MM.1S (cell line): ENCODE results near the gene THAP7.

Source experiments
- DNase-seq: peaks from one replicate; pipeline ENCODE4 v3.0.0-alpha.2; 2015
- H2AFZ ChIP-seq: fragments of 300-600 bp; sonication (generic); 2 replicates; pipeline ENCODE4 v1.6.0; 2016; ENCODE audit warnings: antibody characterized with exemption, low read length
- H3F3A ChIP-seq: fragments of 300-600 bp; sonication (generic); 2 replicates; pipeline ENCODE4 v1.6.1; 2016; ENCODE audit warnings: mild to moderate bottlenecking, antibody characterized with exemption, low read length, moderate library complexity, mixed read lengths; ENCODE audit not compliant: insufficient read depth
- H3K27ac ChIP-seq: fragments of 300-600 bp; sonication (generic); 2 replicates; pipeline ENCODE4 v1.5.1; 2016; ENCODE audit warnings: mild to moderate bottlenecking, low read length
- H3K27me3 ChIP-seq: fragments of 300-600 bp; sonication (generic); replicated peaks from 2 replicates; pipeline ENCODE4 v1.6.0; 2016; ENCODE audit warnings: low read length; ENCODE audit not compliant: insufficient read depth
- H3K36me3 ChIP-seq: fragments of 300-600 bp; sonication (generic); replicated peaks from 2 replicates; pipeline ENCODE4 v1.6.1; 2016; ENCODE audit warnings: mild to moderate bottlenecking, low read length, mixed read lengths; ENCODE audit not compliant: insufficient read depth
- H3K4me1 ChIP-seq: fragments of 300-600 bp; sonication (generic); 2 replicates; pipeline ENCODE4 v1.6.1; 2016; ENCODE audit warnings: low read length, mixed read lengths
- H3K4me2 ChIP-seq: fragments of 300-600 bp; sonication (generic); 2 replicates; pipeline ENCODE4 v1.6.0; 2016; ENCODE audit warnings: low read depth, low read length
- H3K4me3 ChIP-seq: fragments of 300-600 bp; sonication (generic); 2 replicates; pipeline ENCODE4 v1.5.1; 2016; ENCODE audit warnings: low read length, mixed read lengths
- H3K79me2 ChIP-seq: fragments of 300-600 bp; sonication (generic); 2 replicates; pipeline ENCODE4 v1.6.1; 2016; ENCODE audit warnings: mixed run types, low read length, mixed read lengths
- H3K9ac ChIP-seq: fragments of 300-600 bp; sonication (generic); 2 replicates; pipeline ENCODE4 v1.6.1; 2016; ENCODE audit warnings: low read length, mixed read lengths
- H3K9me2 ChIP-seq: fragments of 300-600 bp; sonication (generic); replicated peaks from 2 replicates; pipeline ENCODE4 v1.6.1; 2016; ENCODE audit warnings: mild to moderate bottlenecking, low read length, mixed read lengths; ENCODE audit not compliant: insufficient read depth
- H3K9me3 ChIP-seq: fragments of 300-600 bp; sonication (generic); replicated peaks from 2 replicates; pipeline ENCODE4 v1.6.1; 2016; ENCODE audit warnings: mild to moderate bottlenecking, low read length, mixed read lengths; ENCODE audit not compliant: insufficient read depth
- H4K20me1 ChIP-seq: fragments of 300-600 bp; sonication (generic); 2 replicates; pipeline ENCODE4 v1.6.1; 2016; ENCODE audit warnings: mild to moderate bottlenecking, low read length, moderate library complexity, mixed read lengths; ENCODE audit not compliant: insufficient read depth
- CTCF ChIP-seq: fragments of 300-600 bp; sonication (generic); IDR thresholded peaks from 2 replicates; pipeline ENCODE4 v1.5.1; 2016; ENCODE audit warnings: antibody characterized with exemption, low read length, mixed read lengths
- EZH2 ChIP-seq: fragments of 300-600 bp; sonication (generic); optimal IDR thresholded peaks from 2 replicates; pipeline ENCODE3; 2017; ENCODE audit warnings: low read depth, mild to moderate bottlenecking, antibody characterized with exemption, low read length, mixed read lengths
- EZH2phosphoT487 ChIP-seq: fragments of 300-600 bp; sonication (generic); IDR thresholded peaks from 2 replicates; pipeline ENCODE4 v1.6.1; 2018; ENCODE audit warnings: antibody characterized with exemption, low read length

The THAP7 gene

GRCh38 chr22:20992056-20992442 lies 9.9 kb downstream of the THAP7 start:
- H2AFZ ChIP-seq: no peak overlapping the region
- no peak for DNase-seq
- no peaks in the 10 kb centered on the region for H4K20me1 ChIP-seq
- H3K27me3 ChIP-seq: no peaks in the 10 kb centered on the region
- H3K9me3 ChIP-seq: no peaks in the 10 kb centered on the region
- H3K36me3 ChIP-seq: no peaks in the 10 kb centered on the region
- H3K4me2 ChIP-seq: no peak overlapping the region
- no peaks in the 10 kb centered on the region for H3K79me2 ChIP-seq
- H3K9ac ChIP-seq: no peak overlapping the region
- no peaks in the 10 kb centered on the region for H3K4me1 ChIP-seq
- no peaks in the 10 kb centered on the region for H3K9me2 ChIP-seq
- no peak overlapping the region for H3K4me3 ChIP-seq
- no peak for TF ChIP-seq EZH2phosphoT487
- TF ChIP-seq CTCF: no peak
- no peak for TF ChIP-seq EZH2
- no peak overlapping the region for H3K27ac ChIP-seq
- H3F3A ChIP-seq: no peaks in the 10 kb centered on the region

- no peaks in the 10 kb centered on the region for H3F3A ChIP-seq
- H3K9me3 ChIP-seq: no peaks in the 10 kb centered on the region
- TF ChIP-seq EZH2phosphoT487: no peak
- TF ChIP-seq CTCF: no peak
- no peak for TF ChIP-seq EZH2
- H3K4me1 ChIP-seq: no peaks in the 10 kb centered on the region
- H4K20me1 ChIP-seq: no peaks in the 10 kb centered on the region
- no peak overlapping the region for H3K27ac ChIP-seq
- no peaks in the 10 kb centered on the region for H3K79me2 ChIP-seq
- DNase-seq: no peak
- H3K27me3 ChIP-seq: no peaks in the 10 kb centered on the region
- H3K9ac ChIP-seq: no peak overlapping the region
- H3K4me3 ChIP-seq: no peak overlapping the region
- no peaks in the 10 kb centered on the region for H3K9me2 ChIP-seq
- no peak overlapping the region for H2AFZ ChIP-seq
- H3K4me2 ChIP-seq: no peak overlapping the region
- H3K36me3 ChIP-seq: no peaks in the 10 kb centered on the region
Observed at GRCh38 chr22:20991252-20992055, 10.5 kb downstream of the THAP7 start.

DNA sequence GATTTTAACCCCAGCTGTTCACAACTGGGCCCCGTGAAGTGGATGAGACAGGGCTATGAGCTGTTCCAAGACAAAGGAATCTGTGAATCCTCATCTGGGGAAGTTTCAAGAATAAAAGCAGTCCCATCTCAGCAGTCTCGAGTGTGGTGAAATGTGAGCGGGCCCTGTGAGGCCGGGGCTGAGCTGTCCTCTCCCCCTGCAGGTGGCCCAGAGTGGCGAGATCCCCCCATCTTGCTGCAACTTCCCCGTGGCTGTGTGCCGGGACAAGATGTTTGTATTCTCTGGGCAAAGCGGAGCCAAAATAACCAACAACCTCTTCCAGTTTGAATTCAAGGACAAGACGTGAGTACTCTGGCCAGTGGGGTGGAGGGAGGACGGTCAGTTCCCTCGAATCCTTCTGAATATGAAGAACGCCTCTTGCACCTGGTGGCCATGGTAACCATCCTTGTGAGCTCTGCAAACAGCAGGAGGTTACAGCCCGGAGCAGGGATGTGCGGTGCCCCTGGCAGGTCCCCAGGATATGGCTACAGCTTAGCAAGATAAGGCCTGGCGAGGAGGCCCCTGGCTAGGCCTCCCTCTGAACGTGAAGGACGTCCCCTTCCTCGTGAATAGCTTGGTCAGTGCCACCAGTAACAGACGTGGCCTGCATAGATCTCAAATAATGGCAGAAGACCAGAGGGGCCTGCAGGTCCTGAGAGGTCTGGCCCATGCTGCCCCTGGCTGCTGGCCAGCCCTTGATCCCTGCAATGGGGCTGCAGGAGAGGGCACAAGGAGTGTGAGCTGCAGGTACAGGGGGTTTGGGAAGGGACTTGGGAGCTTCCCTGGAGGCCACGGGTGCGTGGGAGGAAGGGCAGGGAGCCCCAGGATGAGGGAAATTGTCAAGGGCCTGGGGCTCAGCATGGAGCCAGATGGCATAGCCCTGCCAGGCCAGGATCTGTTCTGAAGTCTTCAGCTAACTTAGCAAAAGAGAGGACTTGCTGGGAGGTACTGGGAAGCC lies 11.4 kb downstream of the THAP7 start:
- Histone ChIP-seq H3K79me2 (no peaks in the 10 kb centered on the region), H3K4me3 (no peak overlapping the region), H3K9ac (no peak overlapping the region), H3K36me3 (no peaks in the 10 kb centered on the region), H3K27me3 (no peaks in the 10 kb centered on the region), H3K27ac (no peak overlapping the region), H3K9me2 (no peaks in the 10 kb centered on the region), H3K4me2 (no peak overlapping the region), H3F3A (no peaks in the 10 kb centered on the region), H2AFZ (no peak overlapping the region), H3K4me1 (no peaks in the 10 kb centered on the region), H4K20me1 (no peaks in the 10 kb centered on the region), H3K9me3 (no peaks in the 10 kb centered on the region)
- TF ChIP-seq CTCF (no peak), EZH2phosphoT487 (no peak), EZH2 (no peak)
- DNase-seq: no peak
